ENCODE measurements around the gene SNCA. TPM values are rescaled to one million over a fixed set of nuclear protein-coding genes. Genes with fewer than 3 reads are reported as not detected.

The SNCA gene
- total RNA-seq, 6 experiments from 2014 or later = 0.43 to 5.1 (median 1.0) TPM

- no peak overlapping the region for H3K4me3 ChIP-seq
- intact Hi-C loops (cut with DNase I) = no loop called here
- H3K4me1 ChIP-seq = no peaks in the 10 kb centered on the region
- no peaks in the 10 kb centered on the region for H3K27me3 ChIP-seq
- H3K27ac ChIP-seq = no peak overlapping the region
- no peaks in the 10 kb centered on the region for H3K36me3 ChIP-seq
- WGBS (ENCODE audit: insufficient coverage, low coverage, low lambda C conversion rate, missing lambda C conversion rate) = 49% methylated on average over 5 of the region's 5 CpGs
- DNase-seq (no peak), ATAC-seq (no peak)
- TF ChIP-seq POLR2A (IDR thresholded peaks at IDR 0.05) (no peak), CTCF (IDR thresholded peaks at IDR 0.05) (no peak)
- no peaks in the 10 kb centered on the region for H3K9me3 ChIP-seq
Measured at GRCh38 chr4:89744914-89745313, 92.0 kb downstream of the SNCA start.

DNA sequence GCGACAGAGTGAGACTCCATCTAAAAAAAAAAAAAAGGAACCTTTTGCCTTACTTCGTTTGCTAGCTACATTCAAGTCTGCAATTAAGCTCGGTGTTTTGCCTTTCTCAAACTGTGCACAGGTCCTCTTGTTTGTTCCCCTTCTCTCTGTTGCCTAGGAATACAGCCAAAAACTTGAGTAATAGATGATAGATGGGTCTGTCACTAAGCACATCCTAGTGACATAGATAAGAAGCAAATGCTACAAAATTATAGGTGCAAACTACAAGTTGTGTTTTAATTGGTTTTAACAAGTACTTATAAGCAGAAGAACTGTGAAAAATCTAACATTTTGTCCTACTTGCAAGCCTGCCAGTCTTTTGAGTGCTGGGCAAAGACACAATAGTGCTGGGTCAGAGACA is 95.2 kb downstream of the SNCA start:
- ATAC-seq (no peak), DNase-seq (no peak)
- Histone ChIP-seq H3K27ac (no peak overlapping the region), H3K36me3 (no peaks in the 10 kb centered on the region), H3K27me3 (no peaks in the 10 kb centered on the region), H3K4me3 (no peak overlapping the region), H3K9me3 (no peaks in the 10 kb centered on the region), H3K4me1 (no peaks in the 10 kb centered on the region)
- WGBS (ENCODE audit: insufficient coverage, low coverage, low lambda C conversion rate, missing lambda C conversion rate) = 26% methylated on average over 3 of the region's 3 CpGs
- no peak for TF ChIP-seq POLR2A (IDR thresholded peaks at IDR 0.05)
- no peak for TF ChIP-seq CTCF (IDR thresholded peaks at IDR 0.05)
- intact Hi-C loops (cut with DNase I) = no loop called here

DNA sequence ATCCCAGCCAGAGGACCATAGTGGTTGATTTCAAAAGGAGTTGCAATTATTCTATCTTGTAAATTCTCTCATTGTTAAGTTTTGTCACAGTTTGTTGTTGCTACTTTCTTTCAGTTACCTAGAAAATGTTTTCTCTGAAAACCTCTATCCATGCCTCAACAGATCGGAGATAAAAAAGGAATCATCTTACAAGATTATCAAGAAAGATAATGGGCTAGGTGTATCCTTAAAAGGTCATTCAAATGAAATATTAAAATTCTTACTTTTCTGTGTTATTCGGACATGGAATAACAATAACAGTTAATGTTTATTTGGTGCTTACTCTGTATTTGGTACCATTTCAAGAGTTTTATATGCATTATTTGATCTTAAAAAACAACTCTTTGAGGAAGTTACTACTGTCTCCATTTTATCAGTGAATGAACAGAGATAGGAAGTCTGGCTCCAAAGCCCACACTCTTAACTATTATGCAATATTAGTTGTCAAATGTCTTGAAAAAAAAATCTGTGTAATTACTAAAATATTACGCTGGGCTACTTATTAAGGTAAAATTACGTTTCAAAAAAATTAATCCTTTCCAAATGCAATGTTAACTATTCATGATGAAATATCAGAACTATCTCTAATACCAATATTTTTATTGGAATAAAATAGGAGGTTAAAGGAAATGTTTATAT is 97.5 kb downstream of the SNCA start:
- Histone ChIP-seq H3K4me1 (no peaks in the 10 kb centered on the region), H3K9me3 (no peaks in the 10 kb centered on the region), H3K36me3 (no peaks in the 10 kb centered on the region), H3K27me3 (no peaks in the 10 kb centered on the region), H3K27ac (no peak overlapping the region), H3K4me3 (no peak overlapping the region)
- DNase-seq (no peak), ATAC-seq (no peak)
- intact Hi-C loops (cut with DNase I) = no loop called here
- WGBS (ENCODE audit: insufficient coverage, low coverage, low lambda C conversion rate, missing lambda C conversion rate) = 49% methylated on average over 4 of the region's 4 CpGs
- TF ChIP-seq CTCF (IDR thresholded peaks at IDR 0.05) = no peak
- TF ChIP-seq POLR2A (IDR thresholded peaks at IDR 0.05) = no peak

DNA sequence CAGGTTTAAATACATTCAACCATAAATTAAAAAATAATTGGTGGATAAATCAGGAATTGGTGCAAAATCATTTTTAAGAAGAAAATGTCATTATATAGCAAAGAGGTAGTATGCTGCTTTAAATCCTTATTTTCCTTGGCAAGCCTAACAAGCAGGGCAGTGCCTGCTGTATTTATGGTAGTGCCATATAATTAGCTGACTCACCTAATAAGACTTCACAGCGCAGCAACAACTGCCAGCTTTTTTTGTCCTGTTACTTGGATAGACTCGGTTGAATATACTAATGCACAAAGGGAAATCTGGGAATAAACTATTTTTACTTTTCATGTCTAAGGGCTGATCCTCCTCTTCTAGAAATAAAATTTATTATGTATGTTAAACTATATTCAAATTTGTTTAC is 99.1 kb downstream of the SNCA start:
- DNase-seq (no peak), ATAC-seq (no peak)
- Histone ChIP-seq H3K27ac (no peak overlapping the region), H3K4me3 (no peak overlapping the region), H3K27me3 (no peaks in the 10 kb centered on the region), H3K9me3 (no peaks in the 10 kb centered on the region), H3K4me1 (no peaks in the 10 kb centered on the region), H3K36me3 (no peaks in the 10 kb centered on the region)
- TF ChIP-seq CTCF (IDR thresholded peaks at IDR 0.05) = no peak
- TF ChIP-seq POLR2A (IDR thresholded peaks at IDR 0.05) = no peak
- intact Hi-C loops (cut with DNase I) = no loop called here
- WGBS (ENCODE audit: insufficient coverage, low coverage, low lambda C conversion rate, missing lambda C conversion rate) = 66% methylated on average over 2 of the region's 2 CpGs
